Esophagus muscularis mucosa (tissue), 3 donors: Measurements from ENCODE around the gene MED10.

Experiments
- CTCF ChIP-seq, 3 experiments: fragments of 200-600 bp in 2 of 3; fragments of 450-650 bp in 1 of 3; sonication (generic) in 2 of 3; IDR thresholded peaks; one replicate each; pipeline ENCODE4 v1.5.1; 2017 to 2019; ENCODE audit warnings: antibody characterized with exemption in 3 of 3, mild to moderate bottlenecking in 2 of 3, moderate library complexity in 1 of 3
- POLR2A ChIP-seq: fragments of 450-650 bp; IDR thresholded peaks from one replicate; pipeline ENCODE4 v1.6.1; 2017; ENCODE audit warnings: antibody characterized with exemption, moderate library complexity, mild to moderate bottlenecking, low read depth
- POLR2AphosphoS5 ChIP-seq, 2 donors: sonication (generic); formaldehyde crosslinking; IDR thresholded peaks; one replicate each; pipeline ENCODE4 v1.6.1; 2017; ENCODE audit warnings: antibody characterized with exemption in 2 of 2

- TF ChIP-seq CTCF (IDR thresholded peaks at IDR 0.05) = no peak
- TF ChIP-seq POLR2AphosphoS5 (IDR thresholded peaks at IDR 0.05) = no peak
- no peak for TF ChIP-seq POLR2A
These were observed 20.4 kb upstream of the MED10 start for GRCh38 chr5:6398570-6399230.
